WTC11 (cell line): ENCODE data around the gene IL1RN.

Source experiments
- CREB1 ChIP-seq: sonication (generic); formaldehyde crosslinking; IDR thresholded peaks from 2 replicates; pipeline ENCODE4 v1.8.0; 2023; ENCODE audit warnings: mild to moderate bottlenecking, missing genetic modification reagents
- FOXJ3 ChIP-seq: sonication (generic); formaldehyde crosslinking; IDR thresholded peaks from 2 replicates; pipeline ENCODE4 v1.9.0; 2021; ENCODE audit warnings: missing genetic modification reagents, mild to moderate bottlenecking, borderline replicate concordance
- KAT7 ChIP-seq: sonication (generic); formaldehyde crosslinking; IDR thresholded peaks from 2 replicates; pipeline ENCODE4 v1.8.1; 2023; ENCODE audit warnings: missing genetic modification reagents, mild to moderate bottlenecking, borderline replicate concordance
- TCF7 ChIP-seq: sonication (generic); formaldehyde crosslinking; IDR thresholded peaks from 2 replicates; pipeline ENCODE4 v1.8.0; 2022; ENCODE audit warnings: mild to moderate bottlenecking, low read depth, missing genetic modification reagents, moderate library complexity
- TF ChIP-seq, protein P1 (sequence below): fragments of 200-600 bp; IDR thresholded peaks from 2 replicates; pipeline ENCODE4 v1.8.0; 2022; ENCODE audit warnings: antibody characterized with exemption

DNA sequence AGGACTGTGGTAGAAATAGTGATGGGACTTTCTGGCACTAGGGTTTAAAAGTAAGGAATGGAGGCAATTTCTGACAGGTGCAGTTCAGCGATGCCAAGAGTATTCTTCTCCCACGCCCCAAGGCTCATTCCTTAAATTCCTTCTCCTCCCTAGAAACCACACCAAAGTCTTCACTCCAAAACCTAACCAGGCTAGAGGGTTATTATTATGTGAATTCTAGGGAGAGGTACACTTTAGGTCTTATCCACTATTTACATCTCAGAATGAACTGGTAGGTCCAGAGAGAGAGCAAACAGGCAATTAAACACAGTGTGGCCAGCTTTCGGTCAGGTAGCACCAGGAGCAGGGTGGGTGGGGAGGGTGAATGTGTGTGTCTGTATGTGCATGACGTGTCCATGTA is 48.3 kb upstream of the IL1RN start:
- no peak for TF ChIP-seq FOXJ3 (CRISPR knock-in tag)
- TF ChIP-seq KAT7 (CRISPR knock-in tag), result no peak
- TF ChIP-seq, protein P1, sequence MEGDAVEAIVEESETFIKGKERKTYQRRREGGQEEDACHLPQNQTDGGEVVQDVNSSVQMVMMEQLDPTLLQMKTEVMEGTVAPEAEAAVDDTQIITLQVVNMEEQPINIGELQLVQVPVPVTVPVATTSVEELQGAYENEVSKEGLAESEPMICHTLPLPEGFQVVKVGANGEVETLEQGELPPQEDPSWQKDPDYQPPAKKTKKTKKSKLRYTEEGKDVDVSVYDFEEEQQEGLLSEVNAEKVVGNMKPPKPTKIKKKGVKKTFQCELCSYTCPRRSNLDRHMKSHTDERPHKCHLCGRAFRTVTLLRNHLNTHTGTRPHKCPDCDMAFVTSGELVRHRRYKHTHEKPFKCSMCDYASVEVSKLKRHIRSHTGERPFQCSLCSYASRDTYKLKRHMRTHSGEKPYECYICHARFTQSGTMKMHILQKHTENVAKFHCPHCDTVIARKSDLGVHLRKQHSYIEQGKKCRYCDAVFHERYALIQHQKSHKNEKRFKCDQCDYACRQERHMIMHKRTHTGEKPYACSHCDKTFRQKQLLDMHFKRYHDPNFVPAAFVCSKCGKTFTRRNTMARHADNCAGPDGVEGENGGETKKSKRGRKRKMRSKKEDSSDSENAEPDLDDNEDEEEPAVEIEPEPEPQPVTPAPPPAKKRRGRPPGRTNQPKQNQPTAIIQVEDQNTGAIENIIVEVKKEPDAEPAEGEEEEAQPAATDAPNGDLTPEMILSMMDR, result no peak
- no peak for TF ChIP-seq CREB1 (CRISPR knock-in tag)
- TF ChIP-seq TCF7, result no peak
